H4 (cell line): ENCODE results near the gene SC5D. TPM values are rescaled to one million over a fixed set of nuclear protein-coding genes. Genes with fewer than 3 reads are reported as not detected.

Experiments
- DNase-seq: peaks from one replicate; pipeline ENCODE4 v3.0.0-alpha.2; 2015; ENCODE audit warnings: low spot score
- total RNA-seq: library from RNA; depleted of rRNA; stranded (reverse); fragments of >200 nt; shearing (Covaris generic); gene quantifications from 2 replicates; pipeline ENCODE4 v1.2.3, GENCODE V29; 2014

SC5D gene
- total RNA-seq, 1 experiment from 2014 or later, result 46.9 TPM

GRCh38 chr11:121328967-121329679 lies 36.6 kb downstream of the SC5D start:
- no peak for DNase-seq

GRCh38 chr11:121329781-121330395 lies 37.3 kb downstream of the SC5D start:
- no peak for DNase-seq

GRCh38 chr11:121330614-121331435 lies 38.3 kb downstream of the SC5D start:
- DNase-seq, result no peak

DNA sequence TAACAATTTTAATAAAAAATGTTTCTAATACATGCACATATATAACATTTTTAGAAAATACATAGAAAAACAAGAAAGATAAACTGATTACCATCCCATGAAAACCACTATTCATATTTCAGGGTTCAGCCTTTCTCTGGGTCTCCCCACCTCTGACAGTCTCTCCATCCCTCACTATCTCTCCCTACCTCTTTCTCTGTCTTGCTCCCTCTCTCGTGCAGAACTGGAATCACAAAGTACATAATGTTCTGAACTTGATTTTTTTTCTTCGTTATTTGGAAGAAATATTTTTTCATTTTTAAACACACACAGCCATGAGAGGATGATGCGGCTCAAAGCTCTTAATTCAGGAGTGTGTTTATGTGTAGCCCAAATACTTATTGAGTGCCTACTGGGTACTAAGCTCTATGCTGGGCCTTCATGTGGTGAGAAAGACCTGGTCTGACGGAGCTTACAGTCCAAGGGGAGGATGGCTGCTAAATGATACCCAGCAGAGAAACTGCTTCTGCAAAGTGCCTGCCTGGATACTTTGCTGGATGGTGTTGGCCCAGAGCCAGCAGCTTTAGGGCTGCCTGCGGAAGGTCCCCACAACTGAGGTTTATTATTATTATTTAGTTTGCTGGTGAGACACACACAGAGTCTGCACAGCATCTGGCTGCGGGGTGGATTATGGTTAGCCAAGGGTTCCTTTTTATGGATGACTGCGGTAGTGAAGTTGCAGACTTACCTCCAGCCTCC lies 42.6 kb downstream of the SC5D start:
- DNase-seq, result no peak

DNA sequence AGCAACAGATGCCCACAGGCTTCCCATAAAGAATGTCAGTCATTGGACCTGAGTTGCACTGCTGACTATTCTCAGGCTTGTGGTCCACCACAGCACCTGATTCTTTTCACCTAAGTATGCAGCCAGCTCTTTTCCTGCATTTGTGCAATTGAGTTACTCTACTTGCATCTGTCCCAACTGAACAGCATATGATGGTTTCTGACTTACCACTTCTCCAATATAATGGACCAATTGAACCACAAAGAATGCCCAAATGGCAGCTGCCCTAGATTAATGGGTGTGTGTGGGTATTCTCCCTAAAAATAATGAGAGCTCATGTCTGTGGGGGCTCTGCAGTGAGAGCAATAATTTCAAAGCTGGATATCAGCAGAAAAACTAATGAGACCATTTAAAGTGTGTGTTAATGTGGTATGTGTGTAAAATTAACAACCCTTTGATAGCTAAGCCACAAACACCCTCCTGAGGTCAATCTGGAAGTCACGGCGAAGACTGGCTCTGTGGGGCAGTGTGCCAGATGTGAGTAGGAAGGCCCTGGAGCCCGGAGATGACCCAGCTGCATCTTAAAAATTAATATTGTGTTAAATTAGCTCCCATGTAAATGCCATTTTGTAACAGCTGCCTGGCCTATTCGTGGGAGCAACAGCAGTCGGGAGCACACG lies 43.8 kb downstream of the SC5D start:
- DNase-seq, result no peak

DNA sequence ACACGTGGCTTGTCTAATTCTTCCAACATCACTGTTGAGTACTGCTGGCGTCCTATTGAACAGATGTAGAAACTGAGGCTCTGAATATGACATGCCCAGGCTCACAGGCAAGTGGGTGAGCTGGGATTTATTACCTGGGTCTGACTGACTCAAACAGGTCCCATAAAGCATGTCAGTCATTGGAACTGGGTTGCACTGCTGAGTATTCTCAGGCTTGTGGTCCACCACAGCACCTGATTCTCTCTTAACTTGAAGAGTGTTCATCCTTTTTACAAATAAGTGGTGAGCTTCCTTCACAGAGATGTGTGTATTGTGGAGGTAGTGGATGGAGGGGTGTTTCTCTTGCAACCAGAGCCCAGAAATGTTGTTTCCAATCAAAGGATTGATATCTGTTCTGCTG lies 44.5 kb downstream of the SC5D start:
- DNase-seq, result no peak

GRCh38 chr11:121337740-121338272 lies 45.2 kb downstream of the SC5D start:
- DNase-seq, result no peak

DNA sequence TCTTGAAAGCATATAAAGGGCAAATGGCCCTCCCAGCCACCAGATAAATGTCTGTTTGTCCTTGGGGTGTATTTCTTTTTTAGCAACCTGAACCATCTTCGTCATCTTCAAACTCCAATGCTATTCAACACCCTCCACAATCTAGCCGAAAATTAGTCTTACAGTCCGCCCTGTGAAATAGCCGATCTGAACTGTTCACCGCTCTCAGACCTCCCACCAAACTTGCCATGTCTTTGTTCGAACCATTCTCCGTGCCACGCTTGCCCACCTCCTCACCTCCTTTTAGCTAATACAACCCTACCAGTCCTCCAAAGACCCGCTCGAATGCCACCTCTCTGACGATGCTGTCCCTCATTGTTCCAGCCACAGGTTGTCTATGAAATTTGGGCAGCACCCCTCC lies 46.0 kb downstream of the SC5D start:
- no peak for DNase-seq

GRCh38 chr11:121340032-121340580 lies 47.5 kb downstream of the SC5D start:
- DNase-seq, result no peak

GRCh38 chr11:121341609-121342008 lies 49.0 kb downstream of the SC5D start:
- no peak for DNase-seq

DNA sequence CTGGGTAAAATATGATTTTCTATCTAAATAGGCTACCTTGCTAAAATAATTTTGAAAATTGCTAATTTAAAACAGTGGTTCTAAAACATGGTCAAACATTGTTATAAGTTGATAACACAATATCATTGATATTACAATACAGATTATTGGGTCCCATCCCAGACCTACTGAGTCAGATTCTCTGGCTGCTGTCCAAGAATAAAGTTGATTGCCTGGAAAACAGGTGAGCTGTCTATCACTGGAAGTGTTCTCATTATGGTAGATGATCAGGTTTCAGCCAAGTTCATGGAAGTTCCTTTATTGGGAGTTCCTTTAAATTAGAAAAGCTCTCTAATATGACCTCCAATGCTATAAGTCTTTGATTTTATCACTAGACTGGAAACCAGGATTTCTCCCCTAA lies 52.3 kb downstream of the SC5D start:
- no peak for DNase-seq

- DNase-seq, result no peak
Measured at GRCh38 chr11:121347094-121347493, 54.5 kb downstream of the SC5D start.

DNA sequence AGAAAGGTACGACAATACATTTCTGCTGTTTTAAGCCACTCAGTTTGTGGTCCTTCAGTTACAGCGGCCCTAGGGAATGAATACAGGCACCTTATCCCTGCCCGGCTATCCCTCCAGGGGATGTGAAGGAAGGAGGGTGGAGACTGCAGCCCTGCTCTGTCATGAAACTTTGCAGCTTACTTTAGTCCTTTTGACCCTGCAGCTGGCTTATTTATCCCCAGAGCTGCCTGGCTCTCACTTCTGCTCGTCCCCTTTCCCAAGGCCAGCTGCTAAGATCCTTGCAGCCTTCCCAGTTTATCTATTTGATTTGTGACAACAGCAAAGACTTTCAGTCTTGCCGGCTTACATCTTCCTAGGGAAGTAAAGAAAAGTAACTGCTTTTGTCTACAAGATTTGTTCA lies 55.2 kb downstream of the SC5D start:
- DNase-seq, result no peak

DNA sequence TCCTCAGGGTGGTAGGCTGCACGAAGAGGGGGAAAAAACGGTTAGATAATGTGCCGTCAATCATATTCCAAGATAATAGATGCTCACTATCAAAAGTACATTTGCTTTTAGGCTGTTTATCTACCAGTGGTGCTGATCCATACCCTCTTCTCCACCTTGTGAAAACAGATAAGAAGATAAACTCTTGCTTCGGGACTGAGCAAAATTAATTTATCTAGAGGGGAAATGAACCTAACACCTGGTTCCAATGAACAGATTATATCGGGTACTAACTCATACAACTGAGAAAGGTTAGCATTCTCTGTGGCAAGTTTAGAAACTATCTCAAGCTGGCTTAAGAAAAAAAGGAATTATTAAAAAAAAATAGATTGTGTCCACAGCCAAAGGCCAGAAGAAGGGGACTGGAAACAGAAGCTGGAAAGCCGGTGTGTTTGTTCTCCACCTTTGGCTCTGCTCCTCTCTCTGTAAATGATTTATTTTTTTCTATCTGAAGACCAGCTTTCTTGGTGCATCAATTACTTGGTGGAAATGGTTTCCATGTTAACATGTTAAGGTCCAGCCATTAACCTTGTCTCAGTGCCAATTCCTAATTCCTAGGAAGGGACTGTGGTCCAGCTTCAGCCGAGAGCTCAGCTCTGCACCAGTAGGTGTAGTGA lies 55.8 kb downstream of the SC5D start:
- DNase-seq, result no peak

- DNase-seq, result no peak
Measured at GRCh38 chr11:121349790-121350189, 57.2 kb downstream of the SC5D start.

DNA sequence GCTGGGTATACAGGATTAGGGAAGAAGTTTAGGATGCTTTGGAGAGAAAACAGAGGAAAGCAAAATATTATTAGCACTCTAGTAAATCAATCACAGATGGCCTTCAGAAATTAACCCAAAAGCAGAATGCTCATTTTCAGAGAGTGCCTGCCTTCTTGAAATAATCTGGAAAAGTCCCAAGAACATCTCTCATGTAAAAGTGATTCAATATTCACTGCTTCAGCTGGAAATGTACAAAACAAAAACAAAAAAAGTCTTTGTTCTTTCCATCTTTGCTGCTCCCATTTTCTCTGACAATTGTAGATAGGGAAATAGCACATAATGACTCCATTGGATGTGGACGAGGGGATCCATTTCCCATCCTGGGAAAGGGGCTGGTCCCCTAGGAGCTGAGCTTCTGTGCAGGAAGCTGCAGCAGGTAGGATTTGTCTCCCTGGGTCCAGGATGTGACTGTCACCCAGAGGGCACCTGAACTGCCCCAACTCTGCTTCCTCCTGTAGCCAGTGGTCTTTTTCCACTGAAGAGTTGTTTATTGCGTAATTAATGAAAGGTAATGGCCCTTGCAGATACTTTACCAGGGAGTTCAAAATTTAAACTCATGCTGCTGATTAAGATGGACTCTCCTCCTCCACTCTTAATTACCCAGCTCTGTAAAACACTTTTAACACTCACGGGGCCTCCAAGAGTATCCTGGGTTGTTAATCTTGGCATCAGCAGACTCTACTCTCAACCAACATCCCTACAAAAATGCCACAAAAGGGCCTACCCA lies 57.9 kb downstream of the SC5D start:
- no peak for DNase-seq

- DNase-seq, result no peak
Measured at GRCh38 chr11:121351083-121351630, 58.6 kb downstream of the SC5D start.

DNA sequence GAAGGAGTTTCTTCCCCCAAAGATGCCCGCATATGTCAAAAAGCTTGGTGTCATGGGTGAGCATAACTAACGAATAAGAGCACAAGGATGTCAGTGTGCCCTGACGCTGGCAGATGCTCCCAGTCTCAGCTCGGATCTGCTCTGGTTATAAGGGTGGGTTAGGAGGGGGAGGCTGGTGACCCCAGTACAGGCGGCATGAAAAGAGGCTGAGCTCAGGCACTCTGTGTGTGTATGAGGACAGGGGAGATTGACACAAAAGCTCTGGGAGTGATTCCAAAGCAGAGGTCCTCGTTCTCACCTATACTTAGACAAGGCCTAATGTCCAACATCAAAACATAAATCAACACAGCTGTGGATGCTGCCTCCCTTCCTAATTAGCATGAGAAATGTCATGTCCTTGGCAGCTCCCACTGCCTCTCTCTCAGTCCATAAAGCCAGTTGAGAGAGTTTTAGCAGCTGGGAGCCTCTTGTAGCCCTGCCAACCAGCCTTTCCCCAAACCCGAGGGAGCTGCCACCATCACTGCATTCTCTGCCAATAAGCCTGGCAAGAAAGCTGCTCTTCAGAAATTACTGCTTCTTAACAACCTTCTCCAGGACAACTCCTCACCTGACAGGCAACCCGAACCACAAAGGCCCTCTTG lies 59.8 kb downstream of the SC5D start:
- no peak for DNase-seq

DNA sequence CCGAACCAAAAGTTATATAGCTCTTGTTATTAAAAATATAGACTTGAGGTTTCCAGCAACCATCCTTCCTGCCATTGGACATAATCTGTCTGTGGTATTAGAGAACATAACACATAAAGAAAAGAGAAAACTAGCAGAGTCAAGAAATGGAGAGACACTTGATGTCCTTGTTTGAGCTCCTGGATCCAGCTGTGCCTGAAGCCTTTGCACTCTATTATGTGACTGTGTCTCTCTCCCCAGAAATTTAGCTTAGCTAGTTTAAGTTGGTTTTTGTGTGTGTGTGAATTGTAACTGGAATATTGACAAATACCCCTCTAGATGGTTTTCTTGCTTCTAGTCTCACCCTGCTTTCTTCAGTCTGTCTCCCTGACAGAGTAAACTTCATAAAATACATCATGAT lies 61.6 kb downstream of the SC5D start:
- no peak for DNase-seq
